Measurements from ENCODE around the gene FIGN.

The FIGN gene

GRCh38 chr2:163655667-163656066 lies 80.1 kb downstream of the FIGN start:
- DNase-seq: no peak
- Histone ChIP-seq H3K27ac (ENCODE audit: insufficient read depth, low read length, poor library complexity, severe bottlenecking) (no peak overlapping the region), H3K36me3 (ENCODE audit: control insufficient read depth, insufficient read depth, low read length) (no peaks in the 10 kb centered on the region), H3K27me3 (replicated peaks; ENCODE audit: control insufficient read depth, insufficient read depth, low read length, poor library complexity, severe bottlenecking) (no peaks in the 10 kb centered on the region), H3K9me3 (ENCODE audit: control insufficient read depth, low read length) (no peaks in the 10 kb centered on the region), H3K4me3 (ENCODE audit: insufficient read depth, low read depth, low read length, poor library complexity, severe bottlenecking) (no peak overlapping the region), H3K4me1 (ENCODE audit: control insufficient read depth, insufficient read depth, low read length, poor library complexity, severe bottlenecking) (no peaks in the 10 kb centered on the region)

DNA sequence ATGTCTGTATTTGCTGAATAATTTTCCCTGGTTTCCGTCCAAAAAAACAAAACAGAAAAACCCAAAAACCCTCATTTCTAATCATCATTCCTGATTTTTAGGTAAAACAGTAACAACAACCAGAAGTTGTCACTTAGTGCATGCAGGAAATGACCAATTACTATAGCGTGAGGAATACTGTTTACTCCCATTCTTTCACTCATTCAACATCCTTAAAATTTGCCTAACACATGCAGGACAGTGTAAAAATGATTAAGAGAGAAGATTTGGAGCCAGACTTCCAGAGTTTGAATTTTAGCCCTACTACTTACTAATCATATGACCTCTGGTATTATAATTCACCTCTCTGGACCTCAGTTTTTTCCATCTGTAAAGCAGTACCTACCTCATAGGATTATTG lies 83.1 kb downstream of the FIGN start:
- H3K9me3 ChIP-seq (ENCODE audit: control insufficient read depth, low read length): no peaks in the 10 kb centered on the region
- no peak for DNase-seq
- no peak overlapping the region for H3K27ac ChIP-seq (ENCODE audit: insufficient read depth, low read length, poor library complexity, severe bottlenecking)
- no peaks in the 10 kb centered on the region for H3K27me3 ChIP-seq (replicated peaks; ENCODE audit: control insufficient read depth, insufficient read depth, low read length, poor library complexity, severe bottlenecking)
- H3K36me3 ChIP-seq (ENCODE audit: control insufficient read depth, insufficient read depth, low read length): no peaks in the 10 kb centered on the region
- no peak overlapping the region for H3K4me3 ChIP-seq (ENCODE audit: insufficient read depth, low read depth, low read length, poor library complexity, severe bottlenecking)
- H3K4me1 ChIP-seq (ENCODE audit: control insufficient read depth, insufficient read depth, low read length, poor library complexity, severe bottlenecking): no peaks in the 10 kb centered on the region

DNA sequence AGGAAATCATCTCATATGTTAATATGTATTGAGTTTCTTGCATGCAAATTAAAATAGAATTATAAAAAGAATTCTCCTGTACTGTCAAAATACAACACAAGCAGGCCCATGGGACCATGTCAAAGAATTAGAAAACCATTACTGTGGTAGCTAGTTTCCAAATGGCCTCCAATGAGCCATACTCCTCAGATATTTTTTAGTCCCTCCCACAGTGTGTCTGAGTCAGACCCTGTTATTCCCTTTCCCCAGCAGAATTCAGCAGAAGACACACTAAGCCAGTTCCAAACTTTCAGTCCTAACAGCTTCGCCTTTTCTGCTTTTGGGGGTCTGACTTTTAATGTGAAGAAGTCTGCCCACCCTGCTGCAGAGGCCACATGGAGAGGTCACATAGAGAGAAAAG lies 86.7 kb downstream of the FIGN start:
- H3K4me3 ChIP-seq (ENCODE audit: insufficient read depth, low read depth, low read length, poor library complexity, severe bottlenecking): no peak overlapping the region
- no peak for DNase-seq
- H3K36me3 ChIP-seq (ENCODE audit: control insufficient read depth, insufficient read depth, low read length): no peaks in the 10 kb centered on the region
- H3K9me3 ChIP-seq (ENCODE audit: control insufficient read depth, low read length): no peaks in the 10 kb centered on the region
- H3K4me1 ChIP-seq (ENCODE audit: control insufficient read depth, insufficient read depth, low read length, poor library complexity, severe bottlenecking): no peaks in the 10 kb centered on the region
- H3K27ac ChIP-seq (ENCODE audit: insufficient read depth, low read length, poor library complexity, severe bottlenecking): no peak overlapping the region
- no peaks in the 10 kb centered on the region for H3K27me3 ChIP-seq (replicated peaks; ENCODE audit: control insufficient read depth, insufficient read depth, low read length, poor library complexity, severe bottlenecking)

DNA sequence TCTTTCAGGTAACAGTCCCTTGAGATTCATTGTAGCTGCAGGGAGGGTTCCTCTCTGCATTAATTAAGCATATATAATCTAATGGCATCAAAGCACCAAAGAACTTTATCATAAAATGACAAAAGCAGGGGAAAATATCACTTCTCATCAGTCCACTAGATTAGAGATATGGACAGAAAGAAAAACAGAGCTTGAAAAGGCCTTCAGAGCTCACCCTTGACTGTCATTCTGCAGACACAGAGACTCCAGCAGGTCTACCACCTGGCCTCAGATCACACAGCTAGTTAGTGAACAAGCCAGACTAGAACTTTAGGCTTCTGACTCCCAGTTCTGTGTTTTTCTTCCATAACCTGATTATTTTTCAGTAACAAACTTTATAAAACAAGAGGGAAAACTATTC lies 88.5 kb downstream of the FIGN start:
- no peak for DNase-seq
- Histone ChIP-seq H3K4me1 (ENCODE audit: control insufficient read depth, insufficient read depth, low read length, poor library complexity, severe bottlenecking) (no peaks in the 10 kb centered on the region), H3K36me3 (ENCODE audit: control insufficient read depth, insufficient read depth, low read length) (no peaks in the 10 kb centered on the region), H3K27me3 (replicated peaks; ENCODE audit: control insufficient read depth, insufficient read depth, low read length, poor library complexity, severe bottlenecking) (no peaks in the 10 kb centered on the region), H3K27ac (ENCODE audit: insufficient read depth, low read length, poor library complexity, severe bottlenecking) (no peak overlapping the region), H3K9me3 (ENCODE audit: control insufficient read depth, low read length) (no peaks in the 10 kb centered on the region), H3K4me3 (ENCODE audit: insufficient read depth, low read depth, low read length, poor library complexity, severe bottlenecking) (no peak overlapping the region)

DNA sequence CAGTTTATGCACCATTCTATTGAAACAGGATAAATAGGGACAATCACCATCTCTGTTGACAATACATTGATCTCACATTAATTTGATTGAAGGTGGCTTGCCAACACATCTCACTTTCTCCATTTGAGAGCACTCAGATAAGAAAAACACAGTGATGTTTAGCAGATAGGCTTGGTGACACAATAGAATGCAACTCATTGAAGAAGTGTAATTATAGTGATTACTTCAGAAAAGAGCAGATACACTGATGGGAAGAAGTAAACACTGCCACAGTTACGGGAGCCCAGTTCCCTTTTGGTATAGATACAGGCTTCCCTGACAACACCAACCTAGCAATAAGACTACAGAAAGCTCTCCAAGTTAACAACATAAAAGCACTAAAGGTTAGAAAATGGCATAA lies 89.1 kb downstream of the FIGN start:
- H3K9me3 ChIP-seq (ENCODE audit: control insufficient read depth, low read length): no peaks in the 10 kb centered on the region
- DNase-seq: no peak
- no peaks in the 10 kb centered on the region for H3K36me3 ChIP-seq (ENCODE audit: control insufficient read depth, insufficient read depth, low read length)
- H3K27me3 ChIP-seq (replicated peaks; ENCODE audit: control insufficient read depth, insufficient read depth, low read length, poor library complexity, severe bottlenecking): no peaks in the 10 kb centered on the region
- no peak overlapping the region for H3K27ac ChIP-seq (ENCODE audit: insufficient read depth, low read length, poor library complexity, severe bottlenecking)
- no peaks in the 10 kb centered on the region for H3K4me1 ChIP-seq (ENCODE audit: control insufficient read depth, insufficient read depth, low read length, poor library complexity, severe bottlenecking)
- H3K4me3 ChIP-seq (ENCODE audit: insufficient read depth, low read depth, low read length, poor library complexity, severe bottlenecking): no peak overlapping the region

DNA sequence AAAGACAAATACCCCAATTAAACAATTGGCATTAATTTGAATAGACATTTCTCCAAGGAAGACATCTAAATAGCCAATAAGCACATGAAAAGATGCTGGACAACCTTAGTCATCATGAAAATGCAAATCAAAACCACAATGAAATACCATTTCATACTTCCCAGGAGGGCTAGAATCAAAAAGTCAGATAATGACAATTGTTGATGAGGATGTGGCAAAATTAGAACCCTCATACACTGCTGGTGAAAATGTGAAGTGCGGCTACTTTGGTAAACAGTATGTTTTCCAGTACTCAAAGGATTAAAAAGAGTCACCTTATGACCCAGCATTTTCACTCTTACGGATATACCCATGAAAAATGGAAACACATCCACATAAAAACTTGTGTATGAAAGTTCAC lies 91.6 kb downstream of the FIGN start:
- no peak for DNase-seq
- Histone ChIP-seq H3K27me3 (replicated peaks; ENCODE audit: control insufficient read depth, insufficient read depth, low read length, poor library complexity, severe bottlenecking) (no peaks in the 10 kb centered on the region), H3K9me3 (ENCODE audit: control insufficient read depth, low read length) (no peaks in the 10 kb centered on the region), H3K27ac (ENCODE audit: insufficient read depth, low read length, poor library complexity, severe bottlenecking) (no peak overlapping the region), H3K36me3 (ENCODE audit: control insufficient read depth, insufficient read depth, low read length) (no peaks in the 10 kb centered on the region), H3K4me1 (ENCODE audit: control insufficient read depth, insufficient read depth, low read length, poor library complexity, severe bottlenecking) (no peaks in the 10 kb centered on the region), H3K4me3 (ENCODE audit: insufficient read depth, low read depth, low read length, poor library complexity, severe bottlenecking) (no peak overlapping the region)

- Histone ChIP-seq H3K36me3 (ENCODE audit: control insufficient read depth, insufficient read depth, low read length) (no peaks in the 10 kb centered on the region), H3K27me3 (replicated peaks; ENCODE audit: control insufficient read depth, insufficient read depth, low read length, poor library complexity, severe bottlenecking) (no peaks in the 10 kb centered on the region), H3K9me3 (ENCODE audit: control insufficient read depth, low read length) (no peaks in the 10 kb centered on the region), H3K27ac (ENCODE audit: insufficient read depth, low read length, poor library complexity, severe bottlenecking) (no peak overlapping the region), H3K4me3 (ENCODE audit: insufficient read depth, low read depth, low read length, poor library complexity, severe bottlenecking) (no peak overlapping the region), H3K4me1 (ENCODE audit: control insufficient read depth, insufficient read depth, low read length, poor library complexity, severe bottlenecking) (no peaks in the 10 kb centered on the region)
- DNase-seq: no peak
These were observed 93.8 kb downstream of the FIGN start for GRCh38 chr2:163641986-163642385.

DNA sequence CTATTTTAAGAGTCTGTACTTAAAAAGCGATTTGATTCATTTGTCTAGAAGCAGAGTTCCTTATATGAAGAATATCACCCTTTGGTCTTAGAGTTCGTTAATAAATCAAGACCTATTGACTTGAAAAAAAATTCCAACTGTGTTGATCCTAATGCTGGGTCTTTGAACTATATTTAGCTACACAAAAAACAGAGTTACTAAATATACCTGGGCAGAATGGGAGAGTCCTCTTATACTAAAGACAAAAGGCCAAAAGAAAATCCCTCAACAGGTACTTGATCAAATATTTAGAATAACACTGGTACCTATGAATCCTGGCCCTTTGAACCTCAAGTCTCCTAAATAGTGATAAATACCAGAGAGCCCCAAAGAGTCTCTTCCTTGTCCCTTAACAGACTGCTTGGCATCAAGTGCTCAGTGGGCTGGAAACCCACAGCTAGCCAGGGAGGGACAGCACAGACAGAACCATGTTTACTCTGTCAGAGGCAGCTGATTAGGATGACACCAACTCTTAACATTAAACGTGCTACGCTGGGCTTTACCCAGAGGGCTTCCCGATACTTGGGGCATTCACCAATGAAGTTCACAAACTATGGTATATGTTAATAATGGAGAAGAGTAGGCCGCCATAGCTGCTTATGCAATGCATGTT lies 95.1 kb downstream of the FIGN start:
- H3K27me3 ChIP-seq (replicated peaks; ENCODE audit: control insufficient read depth, insufficient read depth, low read length, poor library complexity, severe bottlenecking): no peaks in the 10 kb centered on the region
- H3K4me3 ChIP-seq (ENCODE audit: insufficient read depth, low read depth, low read length, poor library complexity, severe bottlenecking): no peak overlapping the region
- no peaks in the 10 kb centered on the region for H3K9me3 ChIP-seq (ENCODE audit: control insufficient read depth, low read length)
- no peaks in the 10 kb centered on the region for H3K36me3 ChIP-seq (ENCODE audit: control insufficient read depth, insufficient read depth, low read length)
- H3K4me1 ChIP-seq (ENCODE audit: control insufficient read depth, insufficient read depth, low read length, poor library complexity, severe bottlenecking): no peaks in the 10 kb centered on the region
- DNase-seq: no peak
- no peak overlapping the region for H3K27ac ChIP-seq (ENCODE audit: insufficient read depth, low read length, poor library complexity, severe bottlenecking)

GRCh38 chr2:163637871-163638270 lies 97.9 kb downstream of the FIGN start:
- H3K4me3 ChIP-seq (ENCODE audit: insufficient read depth, low read depth, low read length, poor library complexity, severe bottlenecking): no peak overlapping the region
- no peaks in the 10 kb centered on the region for H3K36me3 ChIP-seq (ENCODE audit: control insufficient read depth, insufficient read depth, low read length)
- no peaks in the 10 kb centered on the region for H3K4me1 ChIP-seq (ENCODE audit: control insufficient read depth, insufficient read depth, low read length, poor library complexity, severe bottlenecking)
- DNase-seq: no peak
- no peak overlapping the region for H3K27ac ChIP-seq (ENCODE audit: insufficient read depth, low read length, poor library complexity, severe bottlenecking)
- no peaks in the 10 kb centered on the region for H3K9me3 ChIP-seq (ENCODE audit: control insufficient read depth, low read length)
- no peaks in the 10 kb centered on the region for H3K27me3 ChIP-seq (replicated peaks; ENCODE audit: control insufficient read depth, insufficient read depth, low read length, poor library complexity, severe bottlenecking)

DNA sequence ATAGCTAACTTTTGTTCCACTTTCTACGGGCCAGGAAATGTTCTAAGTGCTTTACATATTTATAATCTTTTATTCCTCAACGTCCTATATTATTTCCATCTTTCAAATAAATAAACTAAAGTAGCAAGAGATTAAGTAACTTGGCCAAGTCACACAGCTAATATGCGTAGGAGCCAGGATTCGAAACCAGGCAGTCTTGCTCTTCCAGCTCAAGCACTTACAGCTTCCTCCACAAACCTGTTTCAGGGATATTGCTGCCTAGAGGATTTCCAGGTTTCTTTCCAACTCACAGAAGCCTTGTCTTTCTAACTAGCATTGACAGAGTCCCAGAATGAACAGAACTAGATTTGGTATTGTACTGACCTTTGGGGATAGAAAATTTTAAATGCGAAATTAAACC lies 102.5 kb downstream of the FIGN start:
- no peaks in the 10 kb centered on the region for H3K36me3 ChIP-seq (ENCODE audit: control insufficient read depth, insufficient read depth, low read length)
- no peaks in the 10 kb centered on the region for H3K27me3 ChIP-seq (replicated peaks; ENCODE audit: control insufficient read depth, insufficient read depth, low read length, poor library complexity, severe bottlenecking)
- no peak overlapping the region for H3K4me3 ChIP-seq (ENCODE audit: insufficient read depth, low read depth, low read length, poor library complexity, severe bottlenecking)
- H3K27ac ChIP-seq (ENCODE audit: insufficient read depth, low read length, poor library complexity, severe bottlenecking): no peak overlapping the region
- H3K4me1 ChIP-seq (ENCODE audit: control insufficient read depth, insufficient read depth, low read length, poor library complexity, severe bottlenecking): no peaks in the 10 kb centered on the region
- no peak for DNase-seq
- H3K9me3 ChIP-seq (ENCODE audit: control insufficient read depth, low read length): no peaks in the 10 kb centered on the region
